GM23338 (cell line): ENCODE measurements around the gene SORL1.

ENCODE experiments used
- CTCF ChIP-seq, 2 experiments: fragments of 200-600 bp in 1 of 2; sonication (generic) in 1 of 2; conservative IDR thresholded peaks; 2 replicates each; pipeline versions ENCODE4 v1.5.1 to v1.6.1; 2016 to 2017; ENCODE audit warnings: antibody characterized with exemption in 2 of 2, low read depth in 2 of 2, mild to moderate bottlenecking in 2 of 2, moderate library complexity in 1 of 2
- EZH2 ChIP-seq: fragments of 200-600 bp; sonication (generic); IDR thresholded peaks from one replicate; pipeline ENCODE4 v1.8.0; 2017; ENCODE audit warnings: antibody characterized with exemption, mild to moderate bottlenecking, low read depth; ENCODE audit not compliant: unreplicated experiment

GRCh38 chr11:121590772-121591404 lies 138.8 kb downstream of the SORL1 start:
- no peak for TF ChIP-seq CTCF (conservative IDR thresholded peaks at IDR 0.05; ENCODE audit: low read depth in 2 of 2)
- no peak for TF ChIP-seq EZH2
